Measurements from ENCODE around the gene GCKR. TPM values are rescaled to one million over a fixed set of nuclear protein-coding genes. Genes with fewer than 3 reads are reported as not detected.
"Not testable (repeated sequence)": the region's sequence is repeated elsewhere in the genome, so short reads cannot be mapped to it uniquely, and the experiment has no call there.

Gene GCKR
- total and polyA plus RNA-seq, 10 donors = 0.33 to 6.7 (median 3.3) TPM

- no peak for DNase-seq
Observed at GRCh38 chr2:27531983-27532382, 35.3 kb downstream of the GCKR start.

GRCh38 chr2:27537287-27537686, 40.6 kb downstream of the GCKR start:
- H3K4me3 ChIP-seq = no peak overlapping the region
- WGBS, 5 donors = 63 to 80% (median 68%) methylated on average over 4 of the region's 4 CpGs
- no peak for TF ChIP-seq POLR2AphosphoS5 (IDR thresholded peaks at IDR 0.05)
- no peak for TF ChIP-seq POLR2A (IDR thresholded peaks at IDR 0.05)
- TF ChIP-seq CTCF (IDR thresholded peaks at IDR 0.05 in 8 of 11, conservative IDR thresholded peaks at IDR 0.05 in 3 of 11) = no peak
- intact Hi-C loops (cut with DNase I; ENCODE audit: low total_unique reads) = no loop called here
- H3K27me3 ChIP-seq (replicated peaks in 1 of 7) = no peaks in the 10 kb centered on the region
- H3K4me1 ChIP-seq = no peaks in the 10 kb centered on the region
- DNase-seq = no peak
- H3K27ac ChIP-seq = no peak overlapping the region
- no peaks in the 10 kb centered on the region for H3K36me3 ChIP-seq
- no peaks in the 10 kb centered on the region for H3K9me3 ChIP-seq

More at GRCh38 chr2:27531983-27532382, 35.3 kb downstream of the GCKR start:
- no peaks in the 10 kb centered on the region for H3K27me3 ChIP-seq (replicated peaks in 1 of 7)
- no peak for TF ChIP-seq POLR2AphosphoS5 (IDR thresholded peaks at IDR 0.05)
- H3K4me3 ChIP-seq = no peak overlapping the region
- 84 to 98% (median 91%) methylated on average over 2 of the region's 2 CpGs for WGBS, 5 donors
- no peaks in the 10 kb centered on the region for H3K36me3 ChIP-seq
- intact Hi-C loops (cut with DNase I; ENCODE audit: low total_unique reads) = no loop called here
- H3K27ac ChIP-seq = no peak overlapping the region
- H3K4me1 ChIP-seq = no peaks in the 10 kb centered on the region
- no peaks in the 10 kb centered on the region for H3K9me3 ChIP-seq

- H3K4me3 ChIP-seq; H3K27ac ChIP-seq; H3K27me3 ChIP-seq (replicated peaks in 1 of 7); intact Hi-C loops (cut with DNase I; ENCODE audit: low total_unique reads); H3K36me3 ChIP-seq; DNase-seq; H3K9me3 ChIP-seq; H3K4me1 ChIP-seq: not testable (repeated sequence)
- 0 to 77% (median 62%) methylated on average over 1 to 5 of the region's 6 CpGs for WGBS, 5 donors
Observed at GRCh38 chr2:27538839-27539450, 42.3 kb downstream of the GCKR start.

- H3K4me1 ChIP-seq; H3K4me3 ChIP-seq; H3K27ac ChIP-seq; H3K9me3 ChIP-seq; DNase-seq; H3K36me3 ChIP-seq; H3K27me3 ChIP-seq (replicated peaks in 1 of 7); intact Hi-C loops (cut with DNase I; ENCODE audit: low total_unique reads): not testable (repeated sequence)
- 82 to 96% (median 89%) methylated on average over 4 to 27 of the region's 35 CpGs for WGBS, 5 donors
Observed at GRCh38 chr2:27539649-27540048, 43.0 kb downstream of the GCKR start.

- H3K36me3 ChIP-seq = no peaks in the 10 kb centered on the region
- DNase-seq = no peak
- H3K9me3 ChIP-seq = peaks cover 0 to 11% (median 0%) of the 10 kb centered on the region in 8 donors
- intact Hi-C loops (cut with DNase I; ENCODE audit: low total_unique reads) = no loop called here
- H3K27ac ChIP-seq = no peak overlapping the region
- H3K4me3 ChIP-seq = no peak overlapping the region
- TF ChIP-seq POLR2A (IDR thresholded peaks at IDR 0.05) = no peak
- TF ChIP-seq CTCF (IDR thresholded peaks at IDR 0.05 in 8 of 11, conservative IDR thresholded peaks at IDR 0.05 in 3 of 11) = no peak
- no peak for TF ChIP-seq POLR2AphosphoS5 (IDR thresholded peaks at IDR 0.05)
- H3K4me1 ChIP-seq = no peaks in the 10 kb centered on the region
- H3K27me3 ChIP-seq (replicated peaks in 1 of 7) = no peaks in the 10 kb centered on the region
- 85 to 95% (median 89%) methylated on average over 6 of the region's 6 CpGs for WGBS, 5 donors
Observed at GRCh38 chr2:27544143-27544821, 47.6 kb downstream of the GCKR start.
